Mesenchymal stem cell (in vitro differentiated cells and primary cell): ENCODE data around the gene HPCAL1.

Experiments
- DNase-seq: peaks from one replicate; pipeline ENCODE4 v3.0.0-alpha.2; 2013
- H2AFZ ChIP-seq: one replicate; pipeline ENCODE4 v1.6.1; 2013; ENCODE audit warnings: low read depth, mild to moderate bottlenecking, control low read depth, inconsistent platforms, low read length, moderate library complexity
- H2AK5ac ChIP-seq: 2 replicates; pipeline ENCODE4 v1.6.1; 2013; ENCODE audit warnings: low read length, moderate library complexity, mild to moderate bottlenecking, inconsistent platforms; ENCODE audit not compliant: severe bottlenecking
- H2BK120ac ChIP-seq: one replicate; pipeline ENCODE4 v1.6.1; 2013; ENCODE audit warnings: low read depth, mild to moderate bottlenecking, inconsistent platforms, low read length, moderate library complexity
- H2BK12ac ChIP-seq, 2 experiments: one replicate each; pipeline ENCODE4 v1.6.1; 2013; ENCODE audit warnings: inconsistent platforms in 2 of 2, low read length in 2 of 2, mild to moderate bottlenecking in 2 of 2, moderate library complexity in 2 of 2, control low read depth in 1 of 2
- H2BK15ac ChIP-seq: one replicate; pipeline ENCODE4 v1.6.1; 2013; ENCODE audit warnings: mild to moderate bottlenecking, low read depth, inconsistent platforms; ENCODE audit not compliant: poor library complexity, severe bottlenecking
- H2BK5ac ChIP-seq: 2 replicates; pipeline ENCODE4 v1.6.1; 2013; ENCODE audit warnings: low read depth, mild to moderate bottlenecking, low read length, control low read depth, inconsistent platforms; ENCODE audit not compliant: poor library complexity, severe bottlenecking
- H3K14ac ChIP-seq, 2 experiments: one replicate each; pipeline ENCODE4 v1.6.1; 2013; ENCODE audit warnings: inconsistent platforms in 2 of 2, low read length in 2 of 2, control low read depth in 1 of 2, mild to moderate bottlenecking in 1 of 2, moderate library complexity in 1 of 2
- H3K18ac ChIP-seq, 2 experiments: one replicate each; pipeline ENCODE4 v1.6.1; 2013; ENCODE audit warnings: inconsistent platforms in 2 of 2, low read length in 2 of 2, control low read depth in 1 of 2, low read depth in 1 of 2, mild to moderate bottlenecking in 1 of 2
- H3K23ac ChIP-seq, 2 experiments: one replicate each; pipeline ENCODE4 v1.6.1; 2013; ENCODE audit warnings: inconsistent platforms in 2 of 2, low read length in 2 of 2, mild to moderate bottlenecking in 2 of 2, moderate library complexity in 2 of 2, control low read depth in 1 of 2
- H3K27ac ChIP-seq: 2 replicates; pipeline ENCODE4 v1.5.1; 2013; ENCODE audit warnings: mild to moderate bottlenecking, moderate library complexity, low read length, control low read depth, inconsistent platforms; ENCODE audit not compliant: poor library complexity, severe bottlenecking
- H3K27me3 ChIP-seq, 2 experiments: 2 replicates each; pipeline versions ENCODE4 v1.6.1 to v1.7.0; 2013; ENCODE audit warnings: low read length in 2 of 2, mild to moderate bottlenecking in 2 of 2, moderate library complexity in 2 of 2, control low read depth in 1 of 2, inconsistent platforms in 1 of 2; ENCODE audit not compliant: control insufficient read depth in 1 of 2, insufficient read depth in 1 of 2
- H3K36me3 ChIP-seq, 2 experiments: 2 replicates each; pipeline versions ENCODE4 v1.6.1 to v1.7.0; 2013; ENCODE audit warnings: low read length in 2 of 2, control low read depth in 1 of 2, inconsistent platforms in 1 of 2, low read depth in 1 of 2, mild to moderate bottlenecking in 1 of 2; ENCODE audit not compliant: insufficient read depth in 2 of 2, control insufficient read depth in 1 of 2
- H3K4ac ChIP-seq, 2 experiments: one replicate each; pipeline ENCODE4 v1.6.1; 2013; ENCODE audit warnings: inconsistent platforms in 2 of 2, low read length in 2 of 2, mild to moderate bottlenecking in 2 of 2, moderate library complexity in 2 of 2, control low read depth in 1 of 2, low read depth in 1 of 2
- H3K4me1 ChIP-seq: 2 replicates; pipeline ENCODE4 v1.6.1; 2013; ENCODE audit warnings: low read depth, low read length, control low read depth; ENCODE audit not compliant: control insufficient read depth, insufficient read depth
- H3K4me2 ChIP-seq: 2 replicates; pipeline ENCODE4 v1.6.1; 2013; ENCODE audit warnings: low read length, mild to moderate bottlenecking, inconsistent platforms; ENCODE audit not compliant: poor library complexity, severe bottlenecking
- H3K4me3 ChIP-seq, 2 experiments: 2 replicates each; pipeline versions ENCODE4 v1.5.1 to v1.7.0; 2013; ENCODE audit warnings: low read length in 2 of 2, mild to moderate bottlenecking in 2 of 2, control low read depth in 1 of 2, low read depth in 1 of 2; ENCODE audit not compliant: insufficient read depth in 1 of 2
- H3K79me1 ChIP-seq: replicated peaks from 2 replicates; pipeline ENCODE4 v1.6.1; 2013; ENCODE audit warnings: mild to moderate bottlenecking, control low read depth, low read length, inconsistent platforms; ENCODE audit not compliant: poor library complexity, severe bottlenecking
- H3K9ac ChIP-seq: 2 replicates; pipeline ENCODE4 v1.7.0; 2013; ENCODE audit warnings: mild to moderate bottlenecking, low read length, moderate library complexity
- H3K9me3 ChIP-seq: 2 replicates; pipeline ENCODE4 v1.7.0; 2013; ENCODE audit warnings: mild to moderate bottlenecking, low read length; ENCODE audit not compliant: control insufficient read depth
- H4K8ac ChIP-seq: one replicate; pipeline ENCODE4 v1.6.1; 2013; ENCODE audit warnings: inconsistent platforms, mild to moderate bottlenecking, low read length, moderate library complexity
- H4K91ac ChIP-seq: one replicate; pipeline ENCODE4 v1.6.1; 2013; ENCODE audit warnings: mild to moderate bottlenecking, low read length, inconsistent platforms
- WGBS: methylation state at CpG from one replicate; pipeline ENCODE4 v1.1.7; 2013; ENCODE audit warnings: mixed read lengths; 5-methylcytosine and 5-hydroxymethylcytosine counted together

The HPCAL1 gene

DNA sequence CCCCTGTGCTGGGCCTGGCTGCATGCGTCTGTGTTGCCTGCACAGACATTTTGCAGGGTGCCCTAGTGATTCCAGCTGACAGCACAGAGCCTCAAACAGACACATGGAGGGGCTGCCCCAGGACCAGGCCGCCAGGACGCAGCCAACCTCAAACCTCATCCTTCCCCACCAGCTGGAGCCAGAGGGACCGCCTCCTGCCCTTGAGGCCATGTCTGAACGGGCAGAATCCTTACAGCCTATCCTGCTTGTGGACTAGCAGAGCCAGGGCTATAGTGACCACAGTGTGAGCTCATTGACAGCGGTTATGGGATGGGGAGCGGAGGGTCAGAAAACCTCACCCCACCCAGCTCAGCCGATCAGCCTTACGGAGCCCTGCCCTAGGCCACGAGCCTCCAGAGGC is 123.0 kb downstream of the HPCAL1 start:
- Histone ChIP-seq H4K91ac (no peak overlapping the region), H2BK12ac (no peak overlapping the region), H3K27ac (no peak overlapping the region), H2BK15ac (no peak overlapping the region), H3K14ac (peak overlapping the region in 1 of 2 experiments; percentile 22), H3K9ac (no peak overlapping the region), H3K27me3 (no peaks in the 10 kb centered on the region), H3K4me2 (no peak overlapping the region), H3K23ac (no peak overlapping the region), H3K79me1 (no peaks in the 10 kb centered on the region), H3K9me3 (no peaks in the 10 kb centered on the region), H4K8ac (no peak overlapping the region), H2AK5ac (peak overlapping the region; percentile 72), H3K4ac (no peak overlapping the region), H3K4me1 (peaks cover 29% of the 10 kb centered on the region), H3K4me3 (no peak overlapping the region), H2AFZ (no peak overlapping the region), H3K18ac (no peak overlapping the region), H2BK5ac (no peak overlapping the region), H2BK120ac (no peak overlapping the region), H3K36me3 (peaks cover 11 to 35% of the 10 kb centered on the region in 2 experiments)
- no peak for DNase-seq
- 79% methylated on average over 9 of the region's 10 CpGs for WGBS

DNA sequence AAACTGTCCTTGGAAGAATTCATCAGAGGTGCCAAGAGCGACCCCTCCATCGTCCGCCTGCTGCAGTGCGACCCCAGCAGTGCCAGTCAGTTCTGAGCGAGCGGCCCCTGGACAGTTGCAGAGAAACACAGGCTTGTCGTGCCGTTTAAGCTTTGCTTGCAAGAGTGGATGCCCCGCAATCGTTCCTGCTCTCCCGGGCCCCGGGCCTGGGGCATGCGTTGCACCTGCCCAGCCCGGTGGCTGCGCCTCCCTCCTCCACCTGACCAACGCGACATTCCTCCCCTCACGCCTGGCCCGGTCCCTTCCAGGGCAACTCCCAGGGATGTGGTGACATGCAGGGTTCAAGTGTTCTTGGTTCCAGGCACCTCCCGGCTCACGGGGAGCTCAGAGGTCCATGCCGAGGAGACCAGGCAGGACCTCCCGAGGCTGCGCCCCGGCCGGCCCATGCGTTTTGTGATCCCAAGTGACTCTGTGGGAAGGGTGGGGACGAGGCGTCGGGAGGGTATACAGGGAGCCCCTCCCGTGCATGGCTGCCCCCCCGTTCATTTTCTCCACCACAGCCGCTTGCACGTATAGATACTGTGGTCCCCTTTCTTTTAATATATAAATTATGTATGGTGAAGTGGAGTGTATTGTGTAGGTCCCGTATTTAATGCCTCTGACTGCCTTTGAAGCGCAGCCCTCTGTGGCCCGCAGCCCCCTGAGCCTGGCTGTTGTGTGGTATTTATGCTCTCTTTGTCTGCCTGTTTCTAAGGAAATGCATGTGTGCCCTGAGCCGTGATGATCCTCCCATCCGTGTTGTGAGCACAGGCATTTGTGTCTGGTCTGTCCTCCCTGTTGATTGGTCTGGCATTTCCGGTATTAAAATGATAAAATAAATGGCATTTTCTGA is 124.3 kb downstream of the HPCAL1 start:
- Histone ChIP-seq H2AK5ac (no peak overlapping the region), H3K9ac (peak overlapping the region; percentile 26), H2BK5ac (no peak overlapping the region), H3K4ac (no peak overlapping the region), H3K79me1 (no peaks in the 10 kb centered on the region), H3K18ac (no peak overlapping the region), H3K27ac (no peak overlapping the region), H3K14ac (no peak overlapping the region), H3K23ac (no peak overlapping the region), H2BK12ac (no peak overlapping the region), H3K4me3 (no peak overlapping the region), H3K36me3 (peaks cover 11 to 34% of the 10 kb centered on the region in 2 experiments), H4K8ac (no peak overlapping the region), H4K91ac (no peak overlapping the region), H3K4me1 (peaks cover 32% of the 10 kb centered on the region), H3K9me3 (no peaks in the 10 kb centered on the region), H3K27me3 (peaks cover 0 to 9% of the 10 kb centered on the region in 2 experiments), H2AFZ (no peak overlapping the region), H2BK15ac (no peak overlapping the region), H2BK120ac (no peak overlapping the region), H3K4me2 (no peak overlapping the region)
- 96% methylated on average over 37 of the region's 40 CpGs for WGBS
- no peak for DNase-seq

DNA sequence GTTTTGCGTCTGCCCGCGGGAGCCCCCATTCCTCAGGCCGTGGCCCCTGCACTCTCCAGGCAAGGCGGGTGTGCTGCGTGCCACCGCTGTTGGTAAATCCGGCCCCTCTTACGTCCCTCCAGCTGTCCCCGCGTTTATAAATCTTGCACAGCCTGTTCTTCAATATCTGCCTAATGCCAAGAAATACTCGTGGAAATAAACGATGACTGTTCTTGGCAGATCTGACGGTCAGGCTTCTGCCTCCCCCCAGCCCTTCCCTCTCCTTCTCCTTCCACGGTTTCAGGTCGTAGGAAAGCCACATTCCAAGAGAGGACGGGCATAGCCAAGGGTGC is 124.9 kb downstream of the HPCAL1 start:
- H3K4me2 ChIP-seq, result no peak overlapping the region
- peaks cover 34% of the 10 kb centered on the region for H3K4me1 ChIP-seq
- WGBS, result 94% methylated on average over 17 of the region's 17 CpGs
- H2BK120ac ChIP-seq, result no peak overlapping the region
- H2AK5ac ChIP-seq, result no peak overlapping the region
- no peak overlapping the region for H2BK15ac ChIP-seq
- peaks cover 11 to 32% of the 10 kb centered on the region in 2 experiments for H3K36me3 ChIP-seq
- peaks cover 0 to 11% of the 10 kb centered on the region in 2 experiments for H3K27me3 ChIP-seq
- no peaks in the 10 kb centered on the region for H3K79me1 ChIP-seq
- no peak overlapping the region for H4K8ac ChIP-seq
- H3K4me3 ChIP-seq, result no peak overlapping the region
- no peaks in the 10 kb centered on the region for H3K9me3 ChIP-seq
- no peak overlapping the region for H2BK12ac ChIP-seq
- no peak overlapping the region for H3K23ac ChIP-seq
- DNase-seq, result no peak
- H3K27ac ChIP-seq, result no peak overlapping the region
- H3K9ac ChIP-seq, result peak overlapping the region; percentile 26
- no peak overlapping the region for H3K18ac ChIP-seq
- no peak overlapping the region for H4K91ac ChIP-seq
- no peak overlapping the region for H3K4ac ChIP-seq
- H2AFZ ChIP-seq, result no peak overlapping the region
- no peak overlapping the region for H3K14ac ChIP-seq
- no peak overlapping the region for H2BK5ac ChIP-seq

DNA sequence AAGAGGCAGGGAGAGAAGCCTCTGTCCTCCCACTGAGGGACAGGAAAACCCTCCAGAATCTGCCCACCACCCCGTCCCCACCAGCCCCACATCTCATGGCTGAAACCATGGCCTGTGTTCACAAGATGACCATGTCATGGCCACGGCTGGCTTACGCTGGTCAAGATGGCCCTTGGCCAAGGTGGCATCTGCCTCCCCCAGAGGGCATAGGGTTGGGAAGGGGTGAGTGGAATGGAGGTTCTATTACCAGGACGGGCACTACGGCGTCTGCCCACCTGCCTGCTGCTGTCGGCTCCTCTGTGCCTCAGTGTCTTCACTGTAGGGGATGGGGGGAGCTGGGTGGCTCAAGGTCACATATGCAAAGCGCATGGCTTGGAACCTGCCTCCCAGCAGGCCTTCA is 125.7 kb downstream of the HPCAL1 start:
- no peak overlapping the region for H3K23ac ChIP-seq
- H4K91ac ChIP-seq, result no peak overlapping the region
- no peak overlapping the region for H3K9ac ChIP-seq
- H2AFZ ChIP-seq, result no peak overlapping the region
- peaks cover 11 to 25% of the 10 kb centered on the region in 2 experiments for H3K36me3 ChIP-seq
- no peak overlapping the region for H3K14ac ChIP-seq
- H3K4me3 ChIP-seq, result no peak overlapping the region
- WGBS, result 98% methylated on average over 6 of the region's 8 CpGs
- H3K79me1 ChIP-seq, result no peaks in the 10 kb centered on the region
- H2BK120ac ChIP-seq, result no peak overlapping the region
- H3K18ac ChIP-seq, result no peak overlapping the region
- no peak overlapping the region for H2BK5ac ChIP-seq
- no peak overlapping the region for H4K8ac ChIP-seq
- H3K27ac ChIP-seq, result no peak overlapping the region
- no peak overlapping the region for H2BK12ac ChIP-seq
- no peak for DNase-seq
- peaks cover 37% of the 10 kb centered on the region for H3K4me1 ChIP-seq
- no peak overlapping the region for H2BK15ac ChIP-seq
- H3K9me3 ChIP-seq, result no peaks in the 10 kb centered on the region
- peaks cover 0 to 11% of the 10 kb centered on the region in 2 experiments for H3K27me3 ChIP-seq
- no peak overlapping the region for H3K4me2 ChIP-seq
- H3K4ac ChIP-seq, result no peak overlapping the region
- no peak overlapping the region for H2AK5ac ChIP-seq
